HepG2 (cell line): ENCODE results near the gene NUDT22. TPM values are rescaled to one million over a fixed set of nuclear protein-coding genes. Genes with fewer than 3 reads are reported as not detected.
A peak's percentile ranks its signal among the peaks of the same experiment; 100 is the strongest.

Experiments
- ATAC-seq: fragments of 200-7000 bp; cut with Tn5 transposase; 3 replicates; pipeline ENCODE4 v1.9.1; 2020; ENCODE audit warnings: mild to moderate bottlenecking, moderate library complexity
- BruUV-seq: library from RNA; stranded (reverse); fragments of 400-500 nt; replicated peaks from 2 replicates; lab custom pipeline; 2021; lab: Mats Ljungman, UMichigan
- CTCF ChIA-PET: fragments of 300-600 bp; formaldehyde crosslinking; extraction: SDS; loops from one replicate; lab custom pipeline; 2021; ENCODE audit warnings: low total read pairs, inconsistent platforms, low intra/inter-chr PET ratio; lab: Yijun Ruan, JAX
- POLR2A ChIA-PET: fragments of 350-600 bp; sonication (Branson Sonifier 250); formaldehyde crosslinking; loops from one replicate; lab custom pipeline; 2020; ENCODE audit warnings: antibody characterized with exemption, inconsistent platforms; lab: Yijun Ruan, JAX
- DNase-seq: peaks from one replicate; pipeline ENCODE4 v3.0.0-alpha.2; 2015; ENCODE audit warnings: low spot score
- FAIRE-seq: peaks from 3 replicates; lab custom pipeline; 2011; peaks lifted over from hg19 to GRCh38; lab: Jason Lieb, UNC
- H2AFZ ChIP-seq: one replicate; pipeline ENCODE4 v1.6.1; 2011; ENCODE audit warnings: low read length, inconsistent platforms
- H3K27ac ChIP-seq: fragments of 300-600 bp; 3 replicates; pipeline ENCODE4 v1.8.0; 2011; ENCODE audit warnings: mixed run types, mild to moderate bottlenecking, mixed read lengths, low read length, inconsistent platforms; ENCODE audit not compliant: insufficient read depth; ENCODE audit errors: extremely low read length
- H3K27me3 ChIP-seq, 2 experiments: fragments of 200-600 bp in 1 of 2; 2 replicates in 1 of 2; 3 replicates in 1 of 2; pipeline versions ENCODE4 v1.6.0 to v1.8.0; 2011; ENCODE audit warnings: low read length in 2 of 2, mild to moderate bottlenecking in 2 of 2, moderate library complexity in 2 of 2, inconsistent platforms in 1 of 2; ENCODE audit not compliant: insufficient read depth in 2 of 2, control insufficient read depth in 1 of 2
- H3K36me3 ChIP-seq, 2 experiments: fragments of 200-600 bp in 1 of 2; replicated peaks in 1 of 2; 2 replicates in 1 of 2; 3 replicates in 1 of 2; pipeline versions ENCODE4 v1.5.1 to v1.8.0; 2011; ENCODE audit warnings: low read length in 2 of 2, inconsistent platforms in 1 of 2; ENCODE audit not compliant: insufficient read depth in 2 of 2, control insufficient read depth in 1 of 2
- H3K4me1 ChIP-seq: 2 replicates; pipeline ENCODE4 v1.5.1; 2012; ENCODE audit warnings: low read length, inconsistent platforms; ENCODE audit not compliant: insufficient read depth
- H3K4me2 ChIP-seq: 2 replicates; pipeline ENCODE4 v1.6.0; 2011; ENCODE audit warnings: low read depth, low read length, inconsistent platforms
- H3K4me3 ChIP-seq, 3 experiments: fragments of 200-600 bp in 1 of 3; sonication (generic), shearing (Covaris generic) in 1 of 3; replicated peaks in 1 of 3; 2 replicates each; pipeline ENCODE4 v1.5.1; 2011 to 2016; ENCODE audit warnings: low read length in 3 of 3, inconsistent platforms in 2 of 3, low read depth in 2 of 3, mild to moderate bottlenecking in 2 of 3, control low read depth in 1 of 3, mixed read lengths in 1 of 3; ENCODE audit not compliant: insufficient read depth in 1 of 3
- H3K79me2 ChIP-seq: one replicate; pipeline ENCODE4 v1.6.1; 2011; ENCODE audit warnings: low read length, inconsistent platforms; ENCODE audit not compliant: insufficient read depth
- H3K9ac ChIP-seq: 2 replicates; pipeline ENCODE4 v1.6.0; 2011; ENCODE audit warnings: mild to moderate bottlenecking, low read depth, low read length, inconsistent platforms; ENCODE audit not compliant: insufficient read depth
- H3K9me3 ChIP-seq: 2 replicates; pipeline ENCODE4 v1.5.1; 2012; ENCODE audit warnings: mild to moderate bottlenecking, low read length
- H4K20me1 ChIP-seq: 2 replicates; pipeline ENCODE4 v1.6.0; 2011; ENCODE audit warnings: inconsistent platforms, mild to moderate bottlenecking, low read length, moderate library complexity; ENCODE audit not compliant: insufficient read depth
- CEBPB ChIP-seq: IDR thresholded peaks from 2 replicates; pipeline ENCODE4 v1.6.1; 2011; ENCODE audit warnings: low read depth, low read length, improper control_type of control experiment, borderline replicate concordance
- CEBPG ChIP-seq: IDR thresholded peaks from 2 replicates; pipeline ENCODE4 v1.6.1; 2016
- HNRNPLL ChIP-seq: fragments of 200-400 bp; formaldehyde crosslinking; IDR thresholded peaks from 2 replicates; pipeline ENCODE4 v1.6.1; 2017; ENCODE audit warnings: mild to moderate bottlenecking, low read depth, low read length; ENCODE audit not compliant: poor library complexity, severe bottlenecking
- KDM1A ChIP-seq: IDR thresholded peaks from 2 replicates; pipeline ENCODE4 v1.6.1; 2016; ENCODE audit warnings: missing compliant biosample characterization
- MEIS1 ChIP-seq: sonication (generic); formaldehyde crosslinking; IDR thresholded peaks from 2 replicates; pipeline ENCODE4 v1.9.0; 2021; ENCODE audit warnings: mild to moderate bottlenecking, missing genetic modification reagents, moderate library complexity, borderline replicate concordance
- ONECUT2 ChIP-seq: sonication (generic); formaldehyde crosslinking; IDR thresholded peaks from 2 replicates; pipeline ENCODE4 v1.4.0; 2020; ENCODE audit warnings: missing genetic modification reagents
- PAF1 ChIP-seq: IDR thresholded peaks from 2 replicates; pipeline ENCODE4 v1.6.1; 2016; ENCODE audit warnings: missing genetic modification reagents, missing compliant biosample characterization
- THAP11 ChIP-seq: IDR thresholded peaks from 2 replicates; pipeline ENCODE4 v1.6.1; 2016; ENCODE audit warnings: missing biosample characterization, missing genetic modification reagents
- WGBS: methylation state at CpG from one replicate; pipeline ENCODE4 v1.1.6; 2017; ENCODE audit warnings: low lambda C conversion rate; 5-methylcytosine and 5-hydroxymethylcytosine counted together
- in situ Hi-C: cut with HindIII; loops from 2 replicates; pipeline ENCODE4 v1.10.0; 2017; ENCODE audit warnings: low pct_unique_long_range_greater_than_20kb; ENCODE audit not compliant: extremely low pct_ligation_motif_present
- intact Hi-C: fragments of 100-400 bp; cut with micrococcal nuclease; formaldehyde crosslinking; loops from one replicate; pipeline ENCODE4 v1.10.0; 2022; ENCODE audit not compliant: unreplicated experiment
- polyA plus RNA-seq, 8 experiments: library from polyadenylated mRNA; depleted of rRNA in 3 of 8; stranded (reverse) in 7 of 8; unstranded in 1 of 8; fragments of >200 nt; fragmentation: Illumina TruSeq in 4 of 8; extraction: Trizol in 4 of 8; gene quantifications; 2 replicates each; pipeline versions ENCODE4 v1.2.1 to v1.2.3, GENCODE V29; 2011 to 2016; ENCODE audit warnings: low read depth in 4 of 8, missing spikeins in 1 of 8, mixed read lengths in 1 of 8; ENCODE audit not compliant: insufficient read depth in 1 of 8
- total RNA-seq, 5 experiments: library from RNA; depleted of rRNA; stranded (reverse); fragments of >200 nt; fragmentation: Illumina TruSeq; extraction: Trizol; gene quantifications; 2 replicates each; pipeline ENCODE4 v1.2.3, GENCODE V29; 2016; ENCODE audit warnings: low read depth in 1 of 5
- TF ChIP-seq, protein P1 (sequence below): IDR thresholded peaks from 2 replicates; pipeline ENCODE4 v1.6.1; 2016; ENCODE audit warnings: control low read depth

The NUDT22 gene
- total and polyA plus RNA-seq, 2 of the 13 experiments (the other 11 are each of a cell fraction or from before 2014, with no cell fraction given) = 33.5 to 39.8 TPM

DNA sequence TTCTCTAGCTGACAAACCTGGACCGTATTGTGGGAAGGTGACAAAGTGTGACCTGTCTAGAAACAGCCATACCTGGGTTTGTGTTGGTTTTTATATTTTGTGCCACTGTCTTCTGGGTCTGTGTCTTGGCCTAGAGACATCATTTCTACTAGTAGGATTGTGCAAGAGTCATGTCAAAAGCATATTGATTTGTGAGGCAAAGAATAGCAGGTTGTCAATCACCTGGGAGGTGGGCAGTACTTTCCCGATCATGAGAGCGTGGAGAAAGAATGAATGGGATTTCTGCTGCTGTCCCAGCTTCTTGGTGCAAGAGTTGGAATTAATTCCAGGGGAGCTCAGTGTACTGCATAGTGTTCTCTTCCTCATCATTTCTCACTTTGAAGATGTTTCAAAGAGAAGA, 24.5 kb upstream of the NUDT22 start:
- no peak overlapping the region for H3K4me2 ChIP-seq
- H2AFZ ChIP-seq = no peak overlapping the region
- no peak overlapping the region for H3K4me3 ChIP-seq
- intact Hi-C loops = no loop called here
- DNase-seq = no peak
- in situ Hi-C loops = no loop called here
- 87% methylated on average over 3 of the region's 3 CpGs for WGBS
- no peaks in the 10 kb centered on the region for H3K9me3 ChIP-seq
- ATAC-seq = no peak
- H3K27me3 ChIP-seq = no peaks in the 10 kb centered on the region
- 0 out of 2 replicates have a peak, but pooled peaks cover 2% of the 10 kb centered on the region for H4K20me1 ChIP-seq
- peaks cover 14% of the 10 kb centered on the region for H3K4me1 ChIP-seq
- no peak for FAIRE-seq
- ChIA-PET POLR2A (interaction anchor here (1.0 to 1.2 kb wide), 2 partner anchors 10 to 16 kb away, joined by 3 to 4 read pairs; partner anchors contain the start of gene STIP1), CTCF (no interaction called here)
- no peak overlapping the region for H3K9ac ChIP-seq
- no TSS peak for BruUV-seq
- no peaks in the 10 kb centered on the region for H3K79me2 ChIP-seq
- H3K27ac ChIP-seq = no peak overlapping the region
- H3K36me3 ChIP-seq = peaks cover 42 to 67% of the 10 kb centered on the region in 2 experiments
- TF ChIP-seq CEBPB (peak; percentile 81), MEIS1 (CRISPR knock-in tag) (peak; percentile 45; the same call in 1 of the 2 replicates), KDM1A (no peak), CEBPG (CRISPR knock-in tag) (peak; percentile 53), THAP11 (CRISPR knock-in tag) (0 out of 2 replicates have a peak, but pooled peaks have one; percentile 21), HNRNPLL (no peak), ONECUT2 (CRISPR knock-in tag) (peak; percentile 53; the same call in 1 of the 2 replicates), PAF1 (0 out of 2 replicates have a peak, but pooled peaks have one; percentile 47)
- TF ChIP-seq, protein P1, sequence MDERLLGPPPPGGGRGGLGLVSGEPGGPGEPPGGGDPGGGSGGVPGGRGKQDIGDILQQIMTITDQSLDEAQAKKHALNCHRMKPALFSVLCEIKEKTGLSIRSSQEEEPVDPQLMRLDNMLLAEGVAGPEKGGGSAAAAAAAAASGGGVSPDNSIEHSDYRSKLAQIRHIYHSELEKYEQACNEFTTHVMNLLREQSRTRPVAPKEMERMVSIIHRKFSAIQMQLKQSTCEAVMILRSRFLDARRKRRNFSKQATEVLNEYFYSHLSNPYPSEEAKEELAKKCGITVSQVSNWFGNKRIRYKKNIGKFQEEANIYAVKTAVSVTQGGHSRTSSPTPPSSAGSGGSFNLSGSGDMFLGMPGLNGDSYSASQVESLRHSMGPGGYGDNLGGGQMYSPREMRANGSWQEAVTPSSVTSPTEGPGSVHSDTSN (CRISPR knock-in tag) = 0 out of 2 replicates have a peak, but pooled peaks have one; percentile 51
